Umbilical cord (tissue), 2 donors: ENCODE measurements around the gene KIF1B. TPM values are rescaled to one million over a fixed set of nuclear protein-coding genes. Genes with fewer than 3 reads are reported as not detected.

Experiments used
- DNase-seq: peaks from one replicate; pipeline ENCODE4 v3.0.0-alpha.2; 2015; ENCODE audit warnings: low spot score
- total RNA-seq: library from RNA; depleted of rRNA; stranded (reverse); fragments of >200 nt; gene quantifications from one replicate; pipeline ENCODE4 v1.2.3, GENCODE V29; 2014; ENCODE audit warnings: low replicate concordance; ENCODE audit not compliant: insufficient read depth

KIF1B gene
- total RNA-seq, 1 donor from 2014 or later, result 40.4 TPM

- DNase-seq, result no peak
These were observed 61.9 kb downstream of the KIF1B start for GRCh38 chr1:10272274-10272673.

- peak; percentile 38 for DNase-seq
These were observed 68.5 kb downstream of the KIF1B start for GRCh38 chr1:10278880-10279279.

GRCh38 chr1:10280439-10281350 is 70.3 kb downstream of the KIF1B start:
- no peak for DNase-seq

GRCh38 chr1:10283318-10283984 is 73.1 kb downstream of the KIF1B start:
- no peak for DNase-seq

GRCh38 chr1:10286244-10286643 is 75.9 kb downstream of the KIF1B start:
- DNase-seq, result no peak

- DNase-seq, result no peak
These were observed 76.8 kb downstream of the KIF1B start for GRCh38 chr1:10287023-10287645.

GRCh38 chr1:10288029-10288615 is 77.8 kb downstream of the KIF1B start:
- no peak for DNase-seq

- no peak for DNase-seq
These were observed 81.3 kb downstream of the KIF1B start for GRCh38 chr1:10291705-10292104.

- DNase-seq, result no peak
These were observed 81.8 kb downstream of the KIF1B start for GRCh38 chr1:10292188-10292587.

GRCh38 chr1:10295481-10296085 is 85.2 kb downstream of the KIF1B start:
- DNase-seq, result no peak

- DNase-seq, result no peak
These were observed 88.8 kb downstream of the KIF1B start for GRCh38 chr1:10299151-10299550.

GRCh38 chr1:10302416-10302815 is 92.0 kb downstream of the KIF1B start:
- peak; percentile 27 for DNase-seq

GRCh38 chr1:10304295-10304694 is 93.9 kb downstream of the KIF1B start:
- DNase-seq, result no peak

GRCh38 chr1:10306435-10306834 is 96.1 kb downstream of the KIF1B start:
- no peak for DNase-seq

GRCh38 chr1:10308001-10308400 is 97.6 kb downstream of the KIF1B start:
- DNase-seq, result no peak

- no peak for DNase-seq
These were observed 99.1 kb downstream of the KIF1B start for GRCh38 chr1:10309243-10310011.

GRCh38 chr1:10316752-10317151 is 106.4 kb downstream of the KIF1B start:
- DNase-seq, result no peak

GRCh38 chr1:10319750-10320149 is 109.4 kb downstream of the KIF1B start:
- no peak for DNase-seq

- no peak for DNase-seq
These were observed 110.0 kb downstream of the KIF1B start for GRCh38 chr1:10320336-10320735.

- DNase-seq, result no peak
These were observed 112.5 kb downstream of the KIF1B start for GRCh38 chr1:10322821-10323220.

GRCh38 chr1:10324627-10325026 is 114.3 kb downstream of the KIF1B start:
- DNase-seq, result no peak
